Cardiac fibroblast (primary cell): ENCODE measurements around the gene GPAT3.

Experiments
- DNase-seq, 2 donors: peaks; one replicate each; pipeline versions ENCODE4 v3.0.0 to v3.0.0-alpha.2; 2010; ENCODE audit warnings: low read depth in 2 of 2
- H3K4me3 ChIP-seq, 2 donors: replicated peaks in 1 of 2; 1 replicate in 1 of 2; 2 replicates in 1 of 2; pipeline ENCODE4 v1.5.1; 2011; ENCODE audit warnings: low read depth in 2 of 2, low read length in 2 of 2, mild to moderate bottlenecking in 2 of 2, moderate library complexity in 1 of 2
- CTCF ChIP-seq: IDR thresholded peaks from one replicate; pipeline ENCODE4 v1.5.1; 2011; ENCODE audit warnings: low read depth, mild to moderate bottlenecking, low read length, inconsistent platforms

Gene GPAT3

GRCh38 chr4:83552924-83553323 is 17.0 kb downstream of the GPAT3 start:
- DNase-seq = peak; percentile 42 to 70
- no peak overlapping the region for H3K4me3 ChIP-seq
- TF ChIP-seq CTCF = no peak

- no peak overlapping the region for H3K4me3 ChIP-seq
- TF ChIP-seq CTCF = no peak
- peak in 1 of 2 donors; percentile 8 for DNase-seq
Observed at GRCh38 chr4:83556006-83556707, 20.2 kb downstream of the GPAT3 start.

GRCh38 chr4:83556816-83557215 is 20.9 kb downstream of the GPAT3 start:
- no peak for DNase-seq
- no peak for TF ChIP-seq CTCF
- H3K4me3 ChIP-seq = no peak overlapping the region

GRCh38 chr4:83558059-83558653 is 22.2 kb downstream of the GPAT3 start:
- no peak for TF ChIP-seq CTCF
- H3K4me3 ChIP-seq = no peak overlapping the region
- no peak for DNase-seq

- no peak overlapping the region for H3K4me3 ChIP-seq
- no peak for TF ChIP-seq CTCF
- DNase-seq = peak; percentile 24 to 33
Observed at GRCh38 chr4:83558680-83559079, 22.8 kb downstream of the GPAT3 start.

- TF ChIP-seq CTCF = no peak
- DNase-seq = no peak
- no peak overlapping the region for H3K4me3 ChIP-seq
Observed at GRCh38 chr4:83560523-83560922, 24.6 kb downstream of the GPAT3 start.
